BJ (cell line): ENCODE data around the gene CDC37L1. TPM values are rescaled to one million over a fixed set of nuclear protein-coding genes. Genes with fewer than 3 reads are reported as not detected.

Experiments
- CTCF ChIA-PET: fragments of 350-600 bp; formaldehyde crosslinking; extraction: SDS; loops from one replicate; lab custom pipeline; 2021; ENCODE audit warnings: antibody characterized with exemption, inconsistent platforms; lab: Yijun Ruan, JAX
- POLR2A ChIA-PET: fragments of 300-600 bp; sonication (Branson Sonifier 250); formaldehyde crosslinking; extraction: SDS; loops from one replicate; lab custom pipeline; 2021; ENCODE audit warnings: antibody characterized with exemption; lab: Charles Lee
- DNase-seq: peaks from one replicate; pipeline ENCODE4 v3.0.0-alpha.2; 2011; ENCODE audit warnings: low read depth
- H3K27me3 ChIP-seq: 2 replicates; pipeline ENCODE4 v1.6.0; 2011; ENCODE audit warnings: low read length; ENCODE audit not compliant: control insufficient read depth, insufficient read depth
- H3K36me3 ChIP-seq: 2 replicates; pipeline ENCODE4 v1.5.1; 2011; ENCODE audit warnings: low read length; ENCODE audit not compliant: control insufficient read depth, insufficient read depth
- H3K4me3 ChIP-seq: 2 replicates; pipeline ENCODE4 v1.5.1; 2011; ENCODE audit warnings: low read depth, mild to moderate bottlenecking, control low read depth, low read length
- polyA plus RNA-seq: library from polyadenylated mRNA; depleted of rRNA; stranded (reverse); fragments of >200 nt; gene quantifications from 2 replicates; pipeline ENCODE4 v1.2.3, GENCODE V29; 2011
- TF ChIP-seq, protein P1 (sequence below): IDR thresholded peaks from 2 replicates; pipeline ENCODE4 v1.5.1; 2011; ENCODE audit warnings: low read depth, mild to moderate bottlenecking, control low read depth, inconsistent platforms, low read length, moderate library complexity; ENCODE audit not compliant: insufficient read depth

The CDC37L1 gene
- polyA plus RNA-seq, 1 experiment, result 8.8 TPM

DNA sequence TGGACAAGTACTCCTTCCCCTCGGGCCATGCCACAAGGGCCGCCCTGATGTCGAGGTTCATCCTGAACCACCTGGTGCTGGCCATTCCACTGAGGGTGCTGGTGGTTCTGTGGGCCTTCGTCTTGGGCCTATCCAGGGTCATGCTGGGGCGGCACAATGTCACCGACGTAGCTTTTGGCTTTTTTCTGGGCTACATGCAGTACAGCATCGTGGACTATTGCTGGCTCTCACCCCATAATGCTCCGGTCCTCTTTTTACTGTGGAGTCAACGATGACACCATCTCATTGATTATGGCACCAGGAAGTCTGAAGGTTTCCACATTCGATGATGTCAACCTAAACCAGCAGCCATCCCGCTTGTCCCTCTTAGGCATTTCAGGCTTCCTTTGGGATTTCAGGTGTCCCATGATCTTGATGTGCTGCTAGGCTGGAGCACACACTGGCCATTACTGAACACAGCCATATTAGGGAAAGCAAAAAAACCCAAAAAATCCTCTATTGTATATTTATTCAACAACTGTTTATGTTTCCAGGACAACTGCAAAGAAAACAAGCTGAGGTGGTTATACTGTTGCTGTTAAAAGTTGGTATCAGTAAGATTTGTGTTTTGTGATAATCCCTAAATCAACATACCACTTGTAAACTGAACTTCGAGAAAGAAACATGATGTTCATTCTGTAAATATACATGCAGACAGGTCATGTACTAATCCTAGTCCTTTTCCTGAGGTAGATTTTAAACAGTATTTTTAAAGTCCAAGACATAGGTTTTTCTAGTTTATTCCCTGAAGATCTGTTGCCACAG, 16.2 kb upstream of the CDC37L1 start:
- Histone ChIP-seq H3K36me3 (no peaks in the 10 kb centered on the region), H3K4me3 (peak overlapping the region; percentile 74), H3K27me3 (no peaks in the 10 kb centered on the region)
- DNase-seq, result no peak
- TF ChIP-seq, protein P1, sequence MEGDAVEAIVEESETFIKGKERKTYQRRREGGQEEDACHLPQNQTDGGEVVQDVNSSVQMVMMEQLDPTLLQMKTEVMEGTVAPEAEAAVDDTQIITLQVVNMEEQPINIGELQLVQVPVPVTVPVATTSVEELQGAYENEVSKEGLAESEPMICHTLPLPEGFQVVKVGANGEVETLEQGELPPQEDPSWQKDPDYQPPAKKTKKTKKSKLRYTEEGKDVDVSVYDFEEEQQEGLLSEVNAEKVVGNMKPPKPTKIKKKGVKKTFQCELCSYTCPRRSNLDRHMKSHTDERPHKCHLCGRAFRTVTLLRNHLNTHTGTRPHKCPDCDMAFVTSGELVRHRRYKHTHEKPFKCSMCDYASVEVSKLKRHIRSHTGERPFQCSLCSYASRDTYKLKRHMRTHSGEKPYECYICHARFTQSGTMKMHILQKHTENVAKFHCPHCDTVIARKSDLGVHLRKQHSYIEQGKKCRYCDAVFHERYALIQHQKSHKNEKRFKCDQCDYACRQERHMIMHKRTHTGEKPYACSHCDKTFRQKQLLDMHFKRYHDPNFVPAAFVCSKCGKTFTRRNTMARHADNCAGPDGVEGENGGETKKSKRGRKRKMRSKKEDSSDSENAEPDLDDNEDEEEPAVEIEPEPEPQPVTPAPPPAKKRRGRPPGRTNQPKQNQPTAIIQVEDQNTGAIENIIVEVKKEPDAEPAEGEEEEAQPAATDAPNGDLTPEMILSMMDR, result no peak
- ChIA-PET CTCF (interaction anchor here (0.5 to 1.0 kb wide), 5 partner anchors 10 to 96 kb away, joined by 3 read pairs; no protein-coding TSS in a partner anchor), POLR2A (interaction anchor here (0.6 kb wide), 1 partner anchor 16 kb away, joined by 8 read pairs; the partner anchor contains the start of gene CDC37L1)

DNA sequence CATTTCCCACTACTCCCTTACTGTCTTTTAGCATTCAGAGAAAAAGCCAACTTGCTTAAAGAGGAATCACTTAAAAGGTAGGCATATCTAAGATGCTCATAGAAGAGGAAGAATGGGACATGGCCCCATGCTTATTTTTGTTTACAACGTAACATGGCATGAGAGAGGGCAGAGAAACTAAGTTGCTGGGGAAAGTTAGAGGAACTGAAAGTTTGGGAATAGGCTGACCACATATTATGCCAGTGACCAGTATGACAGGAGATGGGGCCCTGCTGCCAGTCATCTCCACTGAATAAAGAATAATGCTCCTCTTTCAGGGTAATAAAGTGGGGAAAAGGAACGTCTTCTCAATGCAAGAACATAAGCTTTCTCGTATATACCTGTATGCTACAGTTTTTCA, 15.4 kb upstream of the CDC37L1 start:
- CTCF ChIA-PET, result interaction anchor here (1.0 kb wide), 3 partner anchors 11 to 96 kb away, joined by 3 read pairs; no protein-coding TSS in a partner anchor
- POLR2A ChIA-PET, result no interaction called here
- TF ChIP-seq, protein P1, result no peak
- Histone ChIP-seq H3K36me3 (no peaks in the 10 kb centered on the region), H3K4me3 (no peak overlapping the region), H3K27me3 (no peaks in the 10 kb centered on the region)
- no peak for DNase-seq

DNA sequence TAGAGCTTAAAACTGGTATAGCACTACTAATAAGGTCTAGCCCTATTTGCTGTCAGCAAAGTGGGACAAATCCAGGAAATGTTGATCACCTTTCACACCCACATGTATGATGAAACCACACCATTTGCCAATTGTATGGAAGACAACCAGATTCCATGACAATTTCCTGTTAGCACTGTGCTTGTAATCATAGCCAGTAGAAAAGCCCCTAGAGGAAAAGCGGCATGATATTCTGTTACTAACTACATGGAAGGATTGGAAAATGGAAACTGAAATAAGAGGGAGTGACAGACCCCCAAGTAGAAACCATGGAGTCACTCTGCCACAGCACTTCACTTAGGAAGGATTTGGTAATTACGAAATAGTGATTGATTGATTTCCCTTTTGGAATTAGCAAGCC, 14.0 kb upstream of the CDC37L1 start:
- DNase-seq, result no peak
- POLR2A ChIA-PET, result no interaction called here
- CTCF ChIA-PET, result interaction anchor here (0.6 to 1.8 kb wide), 4 partner anchors 9 to 94 kb away, joined by 3 to 4 read pairs (median 3); no protein-coding TSS in a partner anchor

DNA sequence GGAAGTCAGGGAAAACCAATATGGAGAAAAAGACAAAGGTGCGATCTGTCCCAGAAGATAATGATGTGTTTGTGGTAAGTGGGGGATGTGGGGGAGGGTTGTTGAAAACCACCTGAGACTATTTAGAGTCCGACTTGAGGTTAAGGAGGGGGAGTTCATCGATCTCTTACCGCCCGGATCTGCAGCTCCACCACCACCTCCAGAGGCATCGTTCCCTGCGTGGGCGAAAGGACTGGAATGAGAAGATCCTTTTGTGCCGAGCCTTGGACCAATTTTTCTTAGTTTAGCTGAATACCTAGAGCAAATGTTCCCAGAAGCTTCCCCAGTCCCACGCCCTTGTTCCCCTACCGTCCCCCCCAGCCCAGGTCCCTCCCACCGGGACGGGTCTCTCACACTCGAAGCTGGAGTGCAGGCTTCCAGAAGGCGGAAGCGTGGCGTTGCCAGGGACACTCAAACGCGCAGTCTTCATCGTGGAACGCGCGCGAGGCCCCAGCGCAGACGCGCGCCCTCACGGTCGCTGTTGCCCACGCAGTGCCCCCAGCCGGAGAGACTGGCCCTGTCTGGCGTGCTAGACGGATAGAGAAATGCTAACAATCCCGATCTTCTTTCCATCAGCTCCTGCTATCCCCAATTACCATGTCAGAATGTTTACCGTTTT, 13.2 kb upstream of the CDC37L1 start, which contains the start of gene SPATA6L:
TSS of gene SPATA6L (minus strand) at position 439 of the 658 bp plus-strand sequence. CDS start at position 209, 230 bp downstream.
- TF ChIP-seq, protein P1, result peak; percentile 27; the same call in 1 of the 2 replicates
- no peak for DNase-seq
- POLR2A ChIA-PET, result interaction anchor here (0.7 kb wide), 1 partner anchor 255 kb away, joined by 3 read pairs; no protein-coding TSS in a partner anchor
- H3K36me3 ChIP-seq, result no peaks in the 10 kb centered on the region
- no peaks in the 10 kb centered on the region for H3K27me3 ChIP-seq
- peak within 1 kb of the TSS; percentile 48 for H3K4me3 ChIP-seq
- CTCF ChIA-PET, result interaction anchor here (0.6 to 1.8 kb wide), 5 partner anchors 9 to 93 kb away, joined by 3 to 4 read pairs (median 3); no protein-coding TSS in a partner anchor

More for the DNA sequence above, 14.0 kb upstream of the CDC37L1 start:
- H3K4me3 ChIP-seq, result no peak overlapping the region
- TF ChIP-seq, protein P1, result no peak
- no peaks in the 10 kb centered on the region for H3K27me3 ChIP-seq
- H3K36me3 ChIP-seq, result no peaks in the 10 kb centered on the region

DNA sequence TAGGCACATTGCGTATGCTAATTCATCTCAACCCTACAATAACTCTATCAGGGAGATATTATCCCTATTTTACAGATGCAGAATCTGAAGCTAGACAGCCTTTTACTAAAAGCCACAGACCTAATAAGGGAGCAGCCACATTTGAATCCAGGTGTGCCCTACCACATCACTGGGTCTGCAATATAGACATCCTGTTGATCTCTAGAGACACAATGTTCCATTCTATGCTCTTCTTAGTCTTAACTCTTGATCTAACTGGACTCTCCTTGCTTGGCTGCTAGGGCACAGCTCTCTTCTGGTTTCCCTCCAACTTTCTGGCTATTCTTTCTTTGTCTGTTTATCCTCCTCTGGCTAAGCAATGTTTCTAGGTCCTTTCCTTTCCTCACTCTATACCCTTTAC, 11.7 kb upstream of the CDC37L1 start:
- ChIA-PET CTCF (interaction anchor here (1.4 kb wide), 1 partner anchor 12 kb away, joined by 3 read pairs; the partner anchor contains the start of gene CDC37L1), POLR2A (no interaction called here)
- TF ChIP-seq, protein P1, result no peak

More for the DNA sequence above, 11.7 kb upstream of the CDC37L1 start:
- no peak overlapping the region for H3K4me3 ChIP-seq
- DNase-seq, result no peak
- H3K36me3 ChIP-seq, result no peaks in the 10 kb centered on the region
- H3K27me3 ChIP-seq, result no peaks in the 10 kb centered on the region
